PC-3 (cell line): Measurements from ENCODE around the gene INO80B.

ENCODE experiments used
- CTCF ChIP-seq: fragments of 300-600 bp; sonication (generic); conservative IDR thresholded peaks from 2 replicates; pipeline ENCODE4 v1.5.1; 2017; ENCODE audit warnings: antibody characterized with exemption, low read depth, mild to moderate bottlenecking, low read length
- EZH2 ChIP-seq: fragments of 300-600 bp; sonication (generic); IDR thresholded peaks from one replicate; pipeline ENCODE4 v1.6.1; 2017; ENCODE audit warnings: antibody characterized with exemption, mild to moderate bottlenecking, low read length; ENCODE audit not compliant: unreplicated experiment
- EZH2phosphoT487 ChIP-seq: fragments of 300-600 bp; sonication (generic); IDR thresholded peaks from 2 replicates; pipeline ENCODE4 v1.6.1; 2018; ENCODE audit warnings: mild to moderate bottlenecking, antibody characterized with exemption, low read length, borderline replicate concordance

DNA sequence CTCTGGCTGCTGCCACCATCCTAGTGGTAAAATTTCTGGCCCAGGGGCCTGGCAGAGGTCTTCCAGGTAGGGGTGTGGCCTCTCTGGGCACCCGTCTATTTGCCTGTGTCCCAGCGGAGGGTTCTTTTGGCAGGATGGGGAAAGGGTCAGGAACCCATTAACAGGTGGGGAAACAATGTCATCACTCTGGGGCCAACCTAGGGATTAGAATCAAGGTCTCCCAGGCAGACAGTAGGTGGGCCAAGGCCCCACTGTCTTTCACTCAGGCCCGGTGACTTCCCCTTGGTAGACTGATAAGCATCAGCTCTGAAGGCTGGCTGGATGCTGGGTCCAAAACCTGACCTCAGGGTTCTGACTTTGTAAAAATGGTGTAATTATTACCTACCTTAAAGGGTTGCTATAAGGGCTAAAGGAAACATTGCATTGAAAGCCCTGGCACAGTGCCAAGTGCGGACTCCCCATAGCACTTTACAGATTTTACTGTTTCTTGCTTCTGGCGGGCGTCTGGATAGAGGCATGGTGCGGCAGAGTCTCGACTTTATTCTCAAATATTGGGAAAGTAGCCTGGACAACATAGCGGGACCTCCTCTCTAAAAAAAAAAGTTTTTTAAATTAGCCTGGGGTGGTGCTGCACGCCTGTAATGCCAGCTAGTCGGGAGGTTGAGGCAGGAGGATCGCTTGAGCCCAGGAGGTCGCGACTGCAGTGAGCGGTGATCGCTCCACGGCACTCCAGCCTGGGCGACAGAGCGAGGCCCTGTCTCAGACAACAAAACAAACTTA lies 42.3 kb downstream of the INO80B start:
- TF ChIP-seq EZH2 (no peak), CTCF (no peak), EZH2phosphoT487 (no peak)
